D721Med (cell line): ENCODE results near the gene MRPL40.

Experiments used
- DNase-seq: peaks from one replicate; pipeline ENCODE4 v3.0.0; 2011; ENCODE audit warnings: low spot score; ENCODE audit not compliant: insufficient read length
- FAIRE-seq: peaks from 2 replicates; lab custom pipeline; 2011; peaks lifted over from hg19 to GRCh38; lab: Jason Lieb, UNC
- CTCF ChIP-seq: IDR thresholded peaks from 2 replicates; pipeline ENCODE4 v1.5.1; 2012; ENCODE audit warnings: mild to moderate bottlenecking, control low read depth; ENCODE audit not compliant: insufficient read depth; ENCODE audit errors: missing control alignments

The MRPL40 gene

GRCh38 chr22:19406846-19407245 lies 25.5 kb upstream of the MRPL40 start:
- DNase-seq (no peak), FAIRE-seq (no peak)
- no peak for TF ChIP-seq CTCF

GRCh38 chr22:19407649-19408606 lies 24.4 kb upstream of the MRPL40 start:
- DNase-seq: no peak
- TF ChIP-seq CTCF: no peak
- no peak for FAIRE-seq

- DNase-seq (no peak), FAIRE-seq (no peak)
- no peak for TF ChIP-seq CTCF
Measured at GRCh38 chr22:19410941-19411689, 21.2 kb upstream of the MRPL40 start.

- no peak for TF ChIP-seq CTCF
- DNase-seq (no peak), FAIRE-seq (no peak)
Measured at GRCh38 chr22:19411690-19412045, 20.7 kb upstream of the MRPL40 start.

- TF ChIP-seq CTCF: no peak
- FAIRE-seq (no peak), DNase-seq (no peak)
Measured at GRCh38 chr22:19412478-19412877, 19.9 kb upstream of the MRPL40 start.

- no peak for TF ChIP-seq CTCF
- no peak for DNase-seq
- no peak for FAIRE-seq
Measured at GRCh38 chr22:19412923-19413322, 19.4 kb upstream of the MRPL40 start.
